ENCODE results near the gene MYO15A.
A peak's percentile ranks its signal among the peaks of the same experiment; 100 is the strongest.

MYO15A gene

DNA sequence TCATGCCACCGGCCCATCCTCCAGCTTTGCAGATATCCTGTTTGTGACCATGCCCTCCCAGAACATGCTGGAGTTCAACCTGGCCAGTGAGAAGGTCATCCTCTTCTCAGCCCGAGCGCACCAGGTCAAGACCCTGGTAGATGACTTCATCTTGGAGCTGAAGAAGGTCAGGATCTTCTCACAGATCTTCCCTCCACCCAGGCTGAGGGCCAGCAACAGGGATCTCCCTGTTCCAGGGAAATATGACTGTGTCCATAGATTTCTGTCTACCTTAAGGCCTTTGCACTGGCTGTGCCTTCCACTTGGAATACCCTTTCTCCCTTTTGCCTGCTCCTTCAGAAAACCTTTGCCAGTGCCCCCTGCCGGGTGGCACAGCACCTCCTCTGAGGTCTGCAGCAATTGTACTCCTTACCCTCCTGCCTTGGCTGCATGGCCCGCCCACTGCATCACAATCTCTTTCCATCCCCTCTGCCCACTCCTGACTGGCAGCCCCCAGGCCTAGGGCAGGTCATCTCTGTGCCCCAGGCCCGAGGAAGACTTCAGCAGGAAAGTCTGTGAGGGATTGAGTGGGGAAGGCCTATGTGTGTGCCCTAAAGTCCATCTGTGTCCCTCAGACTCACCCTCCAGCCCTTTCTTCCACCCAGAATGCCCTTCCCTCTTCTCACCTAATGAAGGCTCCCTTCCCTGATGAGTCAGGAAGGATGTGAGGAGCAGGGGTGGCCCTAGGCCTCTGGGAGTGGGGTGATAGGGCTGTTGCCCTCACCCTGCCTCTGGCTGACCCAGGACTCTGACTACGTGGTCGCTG, 47.8 kb downstream of the MYO15A start:
- DNase-seq = no peak

DNA sequence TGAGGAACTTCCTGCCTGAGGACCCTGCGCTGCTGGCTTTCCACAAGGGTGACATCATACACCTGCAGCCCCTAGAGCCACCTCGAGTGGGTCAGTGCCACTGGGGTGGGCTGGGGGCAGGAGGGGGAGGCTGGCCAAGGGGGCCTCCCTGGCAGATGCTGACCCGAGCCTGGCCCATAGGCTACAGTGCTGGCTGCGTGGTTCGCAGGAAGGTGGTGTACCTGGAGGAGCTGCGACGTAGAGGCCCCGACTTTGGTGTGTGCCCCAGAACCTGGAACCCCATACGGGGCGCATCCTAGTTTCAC, 48.4 kb downstream of the MYO15A start:
- DNase-seq = no peak

DNA sequence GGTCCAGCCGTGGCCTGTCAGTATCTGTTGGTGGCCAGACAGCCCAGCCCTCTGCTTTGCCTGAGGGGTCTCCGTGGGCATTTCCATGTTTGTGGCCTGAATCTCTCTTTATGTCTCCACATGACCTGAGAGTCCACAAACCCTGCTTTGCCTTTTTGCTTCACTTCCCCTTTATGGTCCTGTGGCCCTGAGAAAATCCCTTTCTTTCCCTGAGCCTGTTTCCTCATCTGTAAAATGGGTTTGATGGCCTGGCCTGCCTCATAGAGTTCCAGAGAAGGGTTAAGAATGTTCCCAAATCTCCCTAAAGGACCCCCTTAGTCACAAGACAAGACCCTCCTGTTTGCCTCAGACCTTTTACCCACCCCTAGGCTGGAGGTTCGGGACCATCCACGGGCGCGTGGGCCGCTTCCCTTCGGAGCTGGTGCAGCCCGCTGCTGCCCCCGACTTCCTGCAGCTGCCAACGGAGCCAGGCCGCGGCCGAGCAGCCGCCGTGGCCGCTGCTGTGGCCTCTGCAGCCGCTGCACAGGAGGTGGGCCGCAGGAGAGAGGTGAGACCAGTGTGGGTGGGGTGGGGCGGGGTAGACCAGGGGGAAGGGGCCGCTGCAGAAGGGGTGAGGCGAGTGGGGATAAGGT, 48.9 kb downstream of the MYO15A start:
- no peak for DNase-seq

DNA sequence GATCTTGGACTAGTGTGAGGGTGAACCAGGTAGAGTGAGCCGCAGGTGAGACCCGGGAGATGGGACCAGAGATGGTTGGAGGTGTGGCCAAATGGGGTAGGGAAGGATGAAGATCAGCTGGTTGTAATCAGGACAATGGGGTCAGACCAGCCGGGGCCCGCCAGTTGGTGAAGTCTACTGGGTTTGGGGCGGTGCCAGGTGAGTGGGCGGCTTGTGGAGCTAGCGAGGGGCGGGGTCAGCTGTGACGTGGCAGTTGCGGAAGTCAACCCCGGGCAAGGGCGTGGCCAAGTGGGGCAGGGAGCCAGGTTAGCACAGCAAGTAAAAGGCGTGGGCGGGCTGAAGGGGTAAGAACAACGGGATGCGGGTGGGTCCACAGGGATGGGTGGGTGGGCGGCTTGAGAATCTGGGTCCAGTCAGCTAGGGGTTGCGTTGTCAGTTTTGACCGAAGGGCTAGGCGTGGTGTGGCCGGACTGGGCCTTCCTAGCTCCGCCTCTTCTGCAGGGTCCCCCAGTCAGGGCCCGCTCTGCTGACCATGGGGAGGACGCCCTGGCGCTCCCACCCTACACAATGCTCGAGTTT, 49.6 kb downstream of the MYO15A start:
- DNase-seq = peak in 30 of 56 donors; percentile 9 to 82 (median 43)

DNA sequence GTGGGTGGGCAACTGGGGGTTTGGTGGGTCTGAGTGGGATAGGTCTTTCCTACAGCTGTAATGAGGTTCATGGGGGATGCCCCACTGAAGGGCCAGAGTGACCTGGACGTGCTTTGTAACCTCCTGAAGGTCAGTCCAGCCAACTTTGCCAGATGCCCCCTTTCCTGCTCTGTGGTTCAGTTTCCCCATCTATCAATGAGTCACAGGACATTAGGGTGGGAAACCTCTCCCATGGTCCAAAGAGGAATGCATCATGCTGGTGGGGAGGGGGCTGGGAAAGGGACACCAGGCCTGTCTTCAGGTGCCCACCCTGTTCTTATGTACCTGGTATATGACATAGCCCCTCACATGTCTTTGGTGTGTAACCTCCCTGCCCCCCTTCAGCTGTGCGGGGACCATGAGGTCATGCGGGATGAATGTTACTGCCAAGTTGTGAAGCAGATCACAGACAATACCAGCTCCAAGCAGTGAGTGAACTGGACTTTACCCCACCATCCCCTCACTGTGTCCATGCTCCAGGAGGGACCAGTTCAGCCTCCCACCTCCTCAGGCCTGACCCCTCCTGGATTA, 51.1 kb downstream of the MYO15A start:
- DNase-seq = no peak

DNA sequence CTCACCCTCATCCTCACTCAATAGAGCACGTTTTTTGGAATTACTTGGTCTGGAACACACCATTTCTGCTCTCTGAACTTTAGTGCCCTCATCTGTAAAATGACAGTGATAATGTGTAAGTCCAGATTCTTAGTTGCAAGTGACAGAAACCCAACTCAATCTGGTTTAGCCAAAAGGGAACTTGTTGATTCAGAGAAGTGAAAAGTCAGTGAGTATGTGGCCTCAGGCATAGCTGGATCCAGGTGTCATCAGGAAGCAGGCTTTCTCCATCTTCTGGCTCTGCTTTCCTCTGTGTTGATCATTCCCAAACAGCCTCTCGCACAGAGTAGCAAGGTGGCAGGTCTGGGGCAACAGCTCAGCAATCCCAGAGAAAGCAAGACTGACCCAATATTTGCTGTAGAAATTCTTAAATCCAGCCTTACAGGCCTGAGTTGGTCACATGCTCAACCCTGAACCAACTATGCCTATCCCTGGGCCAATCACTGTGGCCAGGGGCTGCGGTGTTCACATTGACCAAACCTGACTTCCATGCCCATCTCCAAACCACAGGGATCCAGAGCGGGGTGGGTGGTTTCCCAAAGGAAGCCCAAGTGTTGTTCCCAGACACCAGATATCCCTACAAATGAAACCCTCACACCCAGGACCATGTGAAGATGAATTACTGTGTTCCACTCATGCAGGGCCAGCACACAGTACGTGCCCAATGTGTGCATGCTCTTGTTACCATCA, 51.7 kb downstream of the MYO15A start:
- no peak for DNase-seq

DNA sequence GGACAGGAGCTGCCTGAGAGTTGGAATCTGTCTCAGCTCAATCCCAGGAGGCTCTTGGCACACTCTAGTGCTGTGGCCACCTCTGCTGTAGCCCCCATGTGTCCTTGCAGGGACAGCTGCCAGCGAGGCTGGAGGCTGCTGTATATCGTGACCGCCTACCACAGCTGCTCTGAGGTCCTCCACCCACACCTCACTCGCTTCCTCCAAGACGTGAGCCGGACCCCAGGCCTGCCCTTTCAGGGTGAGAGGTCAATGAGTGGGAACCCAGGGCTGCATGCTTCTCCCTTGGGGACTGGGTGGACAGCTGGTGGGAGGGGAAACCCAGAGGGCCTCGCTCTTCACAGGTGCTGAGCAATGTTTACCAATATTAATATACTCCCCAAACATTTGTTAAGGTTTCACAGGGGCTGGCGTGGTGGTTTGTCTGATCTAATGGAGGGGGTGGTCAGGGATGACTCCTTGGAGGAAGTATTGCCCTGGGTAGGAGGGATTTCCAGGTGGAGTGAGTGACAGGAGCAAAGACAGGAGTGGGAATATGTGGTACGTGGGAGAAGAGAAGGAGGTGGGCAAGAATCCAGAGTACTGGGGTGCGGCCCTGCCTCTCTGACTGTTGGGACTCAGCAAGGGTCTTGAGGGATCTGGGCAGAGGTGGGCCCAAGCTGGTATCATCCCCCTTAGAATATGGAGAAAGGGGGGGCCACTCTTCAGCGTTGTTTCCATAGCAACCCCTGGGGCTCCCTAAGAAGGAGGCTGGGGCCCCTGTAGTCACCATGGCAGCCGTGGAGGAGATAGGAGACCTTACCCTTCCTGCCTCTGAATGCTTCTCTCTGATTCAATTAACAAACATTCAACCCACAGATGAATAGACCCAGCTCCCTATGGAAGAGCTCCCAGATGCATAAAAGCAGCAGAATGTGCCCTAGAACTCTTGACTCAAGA, 52.9 kb downstream of the MYO15A start:
- peak in 4 of 56 donors; percentile 12 to 53 (median 26) for DNase-seq

DNA sequence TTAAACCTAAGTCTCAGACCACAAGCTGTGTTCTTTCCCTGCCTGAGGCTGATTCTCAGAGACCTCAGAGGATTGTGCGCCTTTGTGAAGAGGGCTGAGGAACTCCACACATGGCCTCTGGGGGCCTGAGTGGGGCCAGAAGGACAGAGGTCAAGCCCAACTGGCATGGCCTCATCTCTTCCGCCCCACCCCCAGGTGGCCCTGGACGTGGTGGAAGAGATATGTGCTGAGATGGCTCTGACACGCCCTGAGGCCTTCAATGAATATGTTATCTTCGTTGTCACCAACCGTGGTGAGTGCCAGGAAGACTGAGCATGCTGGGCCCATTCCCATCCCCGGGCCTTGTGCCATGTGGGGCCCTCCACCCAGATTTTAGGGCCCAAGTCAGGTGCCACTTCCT, 55.0 kb downstream of the MYO15A start:
- no peak for DNase-seq

DNA sequence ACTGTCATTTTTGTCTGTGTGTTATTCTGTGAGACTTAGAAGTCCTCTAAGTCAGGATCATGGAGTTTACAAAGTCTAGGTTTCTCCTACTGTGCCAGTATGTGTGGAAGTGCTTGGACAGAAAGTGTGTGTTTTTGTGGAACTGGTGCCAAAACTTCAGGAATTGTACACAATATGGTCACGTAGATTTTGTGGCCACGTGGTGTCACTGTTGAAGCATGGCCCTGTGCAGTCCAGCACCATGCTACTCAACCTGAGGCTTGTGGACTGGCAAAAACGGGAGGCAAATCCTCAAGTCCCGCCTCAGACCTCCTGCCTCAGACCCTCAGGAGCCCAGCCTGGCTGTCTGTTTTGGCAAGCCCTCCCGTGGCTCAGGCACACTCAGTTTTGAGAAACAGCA, 58.3 kb downstream of the MYO15A start:
- DNase-seq = no peak

DNA sequence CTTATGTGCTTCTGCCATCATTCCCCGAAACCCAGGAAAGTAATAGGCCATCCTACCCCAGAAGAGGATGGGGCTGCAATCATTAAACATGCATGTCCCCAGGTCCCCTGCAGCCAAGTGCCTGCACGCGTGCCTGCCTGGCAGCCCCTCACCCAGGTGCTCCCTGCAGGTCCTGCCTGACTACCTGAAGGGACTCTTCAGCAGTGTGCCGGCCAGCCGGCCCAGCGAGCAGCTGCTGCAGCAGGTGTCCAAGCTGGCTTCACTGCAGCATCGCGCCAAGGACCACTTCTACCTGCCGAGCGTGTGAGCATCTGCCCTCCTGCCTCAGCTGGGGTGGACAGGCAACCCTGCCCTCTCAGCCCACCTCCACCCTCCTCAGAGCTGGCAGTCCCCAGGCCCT, 58.9 kb downstream of the MYO15A start:
- DNase-seq = no peak

DNA sequence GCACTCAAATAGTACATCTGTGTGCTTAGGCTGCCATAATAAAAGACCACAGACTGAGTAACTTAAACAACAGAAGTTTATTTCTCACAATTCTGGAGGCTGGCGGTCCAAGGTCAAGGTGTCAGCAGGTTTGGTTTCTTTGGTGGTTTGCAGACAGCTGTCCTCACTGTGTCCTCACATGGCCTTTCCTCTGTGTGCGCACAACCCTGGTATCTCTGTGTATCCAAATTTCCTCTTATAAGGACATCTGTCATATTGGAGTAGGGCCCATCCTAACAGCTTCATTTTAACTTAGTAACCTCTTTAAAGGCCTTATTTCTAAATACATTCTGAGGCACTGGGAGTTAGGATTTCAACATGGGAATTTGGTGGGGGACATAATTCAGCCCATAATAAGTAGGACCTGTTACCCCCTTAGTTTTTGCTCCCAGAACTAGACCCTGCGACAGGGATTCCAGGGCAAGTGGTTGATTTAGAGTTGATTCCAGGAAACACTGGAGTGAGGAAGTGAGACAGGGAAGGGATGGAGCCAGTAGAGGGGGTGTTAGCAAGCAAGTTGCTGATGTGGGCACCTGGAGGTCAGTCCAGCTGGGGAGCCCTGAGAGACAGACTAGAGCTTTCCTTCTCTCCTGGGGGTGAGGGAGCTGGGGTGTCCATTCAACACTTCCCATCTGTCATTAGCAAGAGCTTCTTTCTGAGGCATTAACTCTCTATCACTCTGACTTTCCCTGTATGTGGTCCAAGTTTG, 64.1 kb downstream of the MYO15A start:
- no peak for DNase-seq

DNA sequence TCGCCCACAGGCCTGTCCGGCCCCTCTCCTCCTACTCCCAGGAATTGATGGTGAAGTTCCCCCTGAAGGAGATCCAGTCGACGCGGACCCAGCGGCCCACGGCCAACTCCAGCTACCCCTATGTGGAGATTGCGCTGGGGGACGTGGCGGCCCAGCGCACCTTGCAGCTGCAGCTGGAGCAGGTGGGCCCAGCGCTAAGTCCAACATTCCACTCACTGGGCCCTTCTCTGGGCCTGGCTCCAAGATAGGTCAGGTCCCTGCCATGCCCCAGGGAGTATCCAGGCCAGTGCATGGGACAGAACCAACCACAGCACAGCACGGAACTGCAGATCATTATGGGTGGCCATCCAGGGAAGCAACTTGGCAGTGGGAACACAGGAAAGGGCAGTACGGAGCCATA, 65.2 kb downstream of the MYO15A start:
- no peak for DNase-seq

DNA sequence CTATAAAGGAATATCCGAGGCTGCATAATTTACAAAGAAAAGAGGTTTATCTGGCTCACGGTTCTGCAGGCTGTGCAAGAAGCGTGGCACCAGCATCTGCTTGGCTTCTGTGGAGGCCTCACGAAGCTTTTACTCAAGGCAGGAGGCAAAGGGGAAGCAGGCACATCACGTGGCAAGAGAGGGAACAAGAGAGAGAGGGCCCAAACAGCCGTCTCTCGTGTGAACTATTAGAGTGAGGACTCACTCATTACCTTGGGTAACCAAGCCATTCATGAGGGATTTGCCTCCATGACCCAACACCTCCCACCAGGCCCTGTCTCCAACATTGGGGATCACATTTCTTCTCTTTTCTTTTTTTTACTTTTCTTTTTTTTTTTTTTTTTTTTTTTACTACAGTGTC, 67.6 kb downstream of the MYO15A start:
- DNase-seq = peak in 4 of 56 donors; percentile 15 to 40 (median 22)

DNA sequence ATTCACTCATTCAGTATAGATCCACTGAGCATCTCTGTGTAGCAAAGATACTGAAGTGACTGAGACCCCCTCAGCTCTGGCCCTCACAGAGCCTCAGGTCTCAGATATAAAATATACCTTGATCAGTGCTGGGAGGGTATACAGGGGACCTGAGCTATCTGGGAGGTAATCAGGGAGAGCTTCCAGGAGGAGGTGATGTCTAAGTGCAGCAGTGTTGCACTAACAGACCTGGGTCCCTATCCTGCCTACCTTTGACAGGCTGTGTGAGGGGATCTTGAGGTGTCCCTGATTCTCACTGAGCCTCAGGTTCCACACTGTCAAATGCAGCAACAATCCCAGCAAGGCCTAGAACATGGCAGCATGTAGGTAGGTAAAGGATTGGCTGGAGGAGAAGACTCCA, 68.6 kb downstream of the MYO15A start:
- no peak for DNase-seq

DNA sequence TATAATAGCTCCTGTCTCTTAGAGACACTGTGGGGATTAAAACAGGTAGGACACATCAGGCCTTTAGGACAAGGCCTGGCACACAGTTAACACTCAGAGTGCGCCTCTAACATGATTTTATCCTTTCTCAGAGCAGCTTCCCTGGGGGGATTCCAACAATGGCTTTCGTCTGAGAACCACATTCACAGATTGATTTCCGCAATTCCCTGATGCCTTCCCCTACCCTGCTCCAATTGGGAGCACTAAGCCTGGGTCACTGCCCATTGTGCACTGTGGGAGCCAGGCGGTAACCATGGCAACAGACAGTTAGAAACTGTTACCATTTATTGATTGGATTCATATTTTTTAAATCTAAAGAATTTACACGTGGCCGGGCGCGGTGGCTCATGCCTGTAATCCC, 69.2 kb downstream of the MYO15A start:
- DNase-seq = no peak

DNA sequence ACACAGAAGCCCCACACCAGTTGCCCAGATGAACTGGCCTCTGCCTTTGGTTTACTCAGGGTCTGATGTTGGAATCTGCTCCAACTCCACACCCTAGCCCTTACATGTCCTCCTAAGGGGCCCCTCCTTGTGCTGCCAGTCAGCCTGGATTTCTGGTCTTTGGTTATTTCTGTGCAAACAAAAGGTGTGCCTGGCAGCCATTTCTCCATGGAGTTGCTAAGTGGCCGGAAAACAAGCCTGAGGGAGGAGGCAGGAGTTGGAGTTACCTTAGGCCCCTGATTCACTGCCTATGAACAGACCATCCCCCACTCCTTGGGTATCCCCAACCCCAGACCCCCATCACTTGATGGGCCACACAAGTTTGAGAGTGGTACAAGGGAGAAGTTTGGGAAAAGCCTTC, 70.6 kb downstream of the MYO15A start:
- no peak for DNase-seq

DNA sequence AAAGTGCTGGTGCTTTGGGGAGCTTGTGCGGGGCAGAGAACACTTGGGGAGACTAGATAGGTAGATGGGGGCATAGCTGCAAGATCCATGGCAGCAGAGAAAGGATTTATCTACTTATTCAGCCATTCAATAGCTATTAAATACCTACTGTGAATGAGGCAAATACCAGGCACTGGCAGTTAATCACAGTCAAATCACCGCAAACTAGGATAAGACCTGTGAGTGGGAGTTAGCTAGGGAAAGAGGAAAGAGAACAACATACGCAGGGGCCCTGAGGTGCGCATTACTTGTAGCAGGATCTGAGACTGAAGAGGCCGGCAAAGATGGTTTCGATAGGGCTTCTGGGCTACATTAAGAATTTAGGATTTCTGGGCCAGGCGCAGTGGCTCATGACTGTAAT, 71.2 kb downstream of the MYO15A start:
- DNase-seq = no peak

DNA sequence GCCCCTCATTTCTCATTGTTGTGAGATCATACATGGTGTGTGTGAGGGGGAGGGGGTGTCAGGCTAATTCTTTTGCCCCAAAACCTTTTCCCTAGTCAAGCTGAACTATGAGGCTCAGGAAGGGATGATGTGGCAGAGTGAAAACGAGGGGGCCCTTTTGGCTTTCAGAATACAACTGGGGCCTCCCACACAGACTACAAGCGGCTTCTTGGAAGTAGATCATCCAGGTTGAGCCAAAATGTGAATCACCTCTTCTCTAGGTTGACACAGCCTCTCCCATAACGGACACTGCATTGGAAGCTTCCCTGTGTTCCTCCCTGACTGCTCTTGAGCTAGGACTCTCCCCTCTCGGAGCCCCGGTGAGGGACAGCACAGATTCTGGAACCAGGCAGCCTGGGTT, 72.8 kb downstream of the MYO15A start:
- DNase-seq = no peak

DNA sequence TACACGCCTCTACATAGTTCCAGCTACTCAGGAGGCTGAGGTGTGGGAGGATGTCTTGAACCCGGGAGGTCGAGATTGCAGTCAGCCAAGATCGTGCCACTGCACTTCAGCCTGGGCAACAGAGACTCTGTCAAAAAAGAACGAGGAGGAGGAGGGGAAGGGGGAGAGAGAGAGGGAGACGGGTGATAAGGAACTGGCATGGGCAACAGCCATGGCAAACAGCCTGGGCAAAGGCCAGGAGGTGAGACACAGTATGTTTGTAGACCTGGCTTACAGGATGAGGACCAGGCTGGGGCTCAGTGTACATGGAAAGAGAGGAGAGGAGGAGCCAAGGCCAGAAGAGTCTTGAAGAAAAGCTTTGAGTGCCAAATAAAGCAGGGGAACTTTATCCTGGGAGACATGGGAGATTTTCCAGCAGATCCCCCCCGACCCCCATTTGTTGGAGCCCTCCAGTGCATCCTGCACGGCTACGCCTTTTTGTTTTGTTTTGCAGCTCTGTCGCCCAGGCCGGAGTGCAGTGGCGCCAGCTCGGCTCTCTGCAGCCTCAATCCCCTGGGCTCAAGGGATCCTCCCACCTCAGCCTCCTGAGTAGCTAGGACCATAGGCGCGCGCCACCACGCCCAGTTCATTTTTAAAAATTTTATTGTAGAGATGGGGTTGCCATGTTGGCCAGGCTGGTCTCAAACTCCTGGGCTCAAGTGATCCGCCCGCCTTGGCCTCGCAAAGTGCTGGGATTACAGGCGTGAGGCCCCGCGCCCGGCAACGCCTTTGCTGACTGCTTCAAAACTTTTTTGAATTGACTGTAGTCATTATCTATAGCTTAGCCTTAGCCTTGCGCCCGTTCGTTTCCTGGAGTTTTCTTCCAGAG, 73.8 kb downstream of the MYO15A start:
- DNase-seq = no peak

All from amygdala (tissue), 56 donors.